Kasumi-1 (cell line): ENCODE measurements around the gene KLC4.
"Not testable (repeated sequence)": the region's sequence is repeated elsewhere in the genome, so short reads cannot be mapped to it uniquely, and the experiment has no call there.

Experiments
- DNase-seq, 2 experiments: peaks; one replicate each; lab custom pipeline; 2025; lab: John Stamatoyannopoulos, UW

Gene KLC4

GRCh38 chr6:43070028-43070632, 10.7 kb downstream of the KLC4 start:
- DNase-seq = peak; percentile 70 to 85

GRCh38 chr6:43074847-43075669, 15.6 kb downstream of the KLC4 start:
- DNase-seq = no peak

GRCh38 chr6:43075670-43076463, 16.4 kb downstream of the KLC4 start, which contains the start of gene PTK7:
Gene PTK7, plus strand, starts transcription at chr6:43076314. Its CDS starts 175 bp downstream, at chr6:43076489.
- DNase-seq = peak; percentile 66 to 79

GRCh38 chr6:43076464-43077332, 17.3 kb downstream of the KLC4 start:
- DNase-seq = peak; percentile 21 to 24

- no peak for DNase-seq
These were observed 17.9 kb downstream of the KLC4 start for GRCh38 chr6:43077333-43077809.

GRCh38 chr6:43077981-43078511, 18.6 kb downstream of the KLC4 start:
- DNase-seq = no peak

GRCh38 chr6:43078691-43079090, 19.3 kb downstream of the KLC4 start:
- DNase-seq = no peak

- DNase-seq = no peak
These were observed 21.6 kb downstream of the KLC4 start for GRCh38 chr6:43081043-43081442.

- not testable (repeated sequence) for DNase-seq
These were observed 22.5 kb downstream of the KLC4 start for GRCh38 chr6:43081922-43082321.

- DNase-seq = no peak
These were observed 23.6 kb downstream of the KLC4 start for GRCh38 chr6:43082806-43083655.

- DNase-seq = no peak
These were observed 26.7 kb downstream of the KLC4 start for GRCh38 chr6:43086022-43086658.

- DNase-seq = no peak
These were observed 29.2 kb downstream of the KLC4 start for GRCh38 chr6:43088654-43089056.

- no peak for DNase-seq
These were observed 30.0 kb downstream of the KLC4 start for GRCh38 chr6:43089467-43089866.

- DNase-seq = no peak
These were observed 30.6 kb downstream of the KLC4 start for GRCh38 chr6:43089874-43090558.

GRCh38 chr6:43090559-43090956, 31.1 kb downstream of the KLC4 start:
- no peak for DNase-seq

GRCh38 chr6:43091020-43091419, 31.6 kb downstream of the KLC4 start:
- DNase-seq = no peak

GRCh38 chr6:43091436-43091991, 32.1 kb downstream of the KLC4 start:
- no peak for DNase-seq

- DNase-seq = no peak
These were observed 33.2 kb downstream of the KLC4 start for GRCh38 chr6:43092635-43093034.
